B cell (primary cell): ENCODE results near the gene PIAS3. TPM values are rescaled to one million over a fixed set of nuclear protein-coding genes. Genes with fewer than 3 reads are reported as not detected.

Experiments
- ATAC-seq: fragments of 200-7000 bp; cut with Tn5 transposase; one replicate; pipeline ENCODE4 v1.10.0; 2021; ENCODE audit warnings: low read depth, mild to moderate bottlenecking, moderate number of reproducible peaks, moderate library complexity
- CTCF ChIA-PET: fragments of 350-600 bp; sonication (Branson Sonifier 250); formaldehyde crosslinking; loops from one replicate; lab custom pipeline; 2021; ENCODE audit warnings: antibody characterized with exemption, inconsistent platforms; lab: Charles Lee
- POLR2A ChIA-PET: fragments of 350-600 bp; sonication (Branson Sonifier 250); formaldehyde crosslinking; loops from one replicate; lab custom pipeline; 2021; ENCODE audit warnings: antibody characterized with exemption; lab: Charles Lee
- DNase-seq: peaks from one replicate; pipeline ENCODE4 v3.0.0; 2013
- H2AFZ ChIP-seq: 2 replicates; pipeline ENCODE4 v1.6.1; 2012; ENCODE audit warnings: mild to moderate bottlenecking, low read depth, low read length; ENCODE audit not compliant: insufficient read depth, poor library complexity, severe bottlenecking
- H3K27ac ChIP-seq, 2 donors: 1 replicate in 1 of 2; 2 replicates in 1 of 2; pipeline ENCODE4 v1.5.1; 2012 to 2013; ENCODE audit warnings: low read length in 2 of 2, mild to moderate bottlenecking in 2 of 2, moderate library complexity in 1 of 2
- H3K27me3 ChIP-seq, 4 experiments: fragments of 200-600 bp in 1 of 4; sonication (generic) in 1 of 4; replicated peaks in 1 of 4; 1 replicate in 2 of 4; 2 replicates in 2 of 4; pipeline versions ENCODE4 v1.6.1 to v1.7.0; 2013 to 2016; ENCODE audit warnings: low read length in 3 of 4, mild to moderate bottlenecking in 2 of 4, mixed read lengths in 1 of 4, moderate library complexity in 1 of 4; ENCODE audit not compliant: insufficient read depth in 4 of 4, control insufficient read depth in 3 of 4; ENCODE audit errors: control extremely low read depth in 1 of 4
- H3K36me3 ChIP-seq, 2 experiments: replicated peaks in 1 of 2; 1 replicate in 1 of 2; 2 replicates in 1 of 2; pipeline versions ENCODE4 v1.6.1 to v1.7.1; 2013; ENCODE audit warnings: low read length in 1 of 2; ENCODE audit not compliant: insufficient read depth in 2 of 2, control insufficient read depth in 1 of 2; ENCODE audit errors: control extremely low read depth in 1 of 2, extremely low read depth in 1 of 2
- H3K4me1 ChIP-seq, 2 donors: fragments of 200-600 bp in 1 of 2; sonication (generic) in 1 of 2; 1 replicate in 1 of 2; 2 replicates in 1 of 2; pipeline versions ENCODE4 v1.5.1 to v1.6.1; 2013 to 2017; ENCODE audit warnings: low read length in 2 of 2; ENCODE audit not compliant: control insufficient read depth in 2 of 2, insufficient read depth in 2 of 2
- H3K4me2 ChIP-seq: replicated peaks from 2 replicates; pipeline ENCODE3; 2012; ENCODE audit warnings: mild to moderate bottlenecking, low read depth, low read length; ENCODE audit not compliant: poor library complexity, severe bottlenecking
- H3K4me3 ChIP-seq, 5 experiments: fragments of 200-600 bp in 1 of 5; sonication (generic) in 1 of 5; 1 replicate in 3 of 5; 2 replicates in 2 of 5; pipeline versions ENCODE4 v1.5.1 to v1.7.0; 2011 to 2016; ENCODE audit warnings: low read length in 4 of 5, mild to moderate bottlenecking in 4 of 5, low read depth in 2 of 5, control low read depth in 1 of 5, moderate library complexity in 1 of 5; ENCODE audit not compliant: insufficient read depth in 1 of 5; ENCODE audit errors: control extremely low read depth in 1 of 5, extremely low read depth in 1 of 5
- H3K79me2 ChIP-seq: fragments of 200-600 bp; sonication (generic); one replicate; pipeline ENCODE4 v1.6.0; 2016; ENCODE audit warnings: low read length; ENCODE audit not compliant: control insufficient read depth, insufficient read depth
- H3K9ac ChIP-seq: fragments of 200-600 bp; sonication (generic); 2 replicates; pipeline ENCODE4 v1.6.1; 2017; ENCODE audit warnings: mild to moderate bottlenecking, low read length, moderate library complexity
- H3K9me3 ChIP-seq, 3 donors: one replicate each; pipeline versions ENCODE4 v1.6.1 to v1.7.1; 2013; ENCODE audit warnings: low read length in 2 of 3; ENCODE audit not compliant: control insufficient read depth in 2 of 3, insufficient read depth in 1 of 3; ENCODE audit errors: control extremely low read depth in 1 of 3
- H4K20me1 ChIP-seq: 2 replicates; pipeline ENCODE4 v1.6.0; 2012; ENCODE audit warnings: mild to moderate bottlenecking, low read length; ENCODE audit not compliant: insufficient read depth, control insufficient read depth, poor library complexity, severe bottlenecking
- H3K27ac Mint-ChIP-seq: one replicate; pipeline ENCODE4 v1.8.0; 2021; ENCODE audit warnings: mixed read lengths
- H3K27me3 Mint-ChIP-seq: one replicate; pipeline ENCODE4 v1.8.0; 2021; ENCODE audit warnings: mixed read lengths
- H3K4me1 Mint-ChIP-seq: one replicate; pipeline ENCODE4 v1.8.0; 2021; ENCODE audit warnings: mixed read lengths
- H3K4me3 Mint-ChIP-seq: one replicate; pipeline ENCODE4 v1.8.0; 2021; ENCODE audit warnings: mixed read lengths
- H3K9me3 Mint-ChIP-seq: one replicate; pipeline ENCODE4 v1.8.0; 2022; ENCODE audit warnings: mixed read lengths; ENCODE audit not compliant: insufficient read depth
- CTCF ChIP-seq: fragments of 200-600 bp; IDR thresholded peaks from one replicate; pipeline ENCODE4 v1.8.0; 2022; ENCODE audit warnings: antibody characterized with exemption, mild to moderate bottlenecking
- EZH2 ChIP-seq: IDR thresholded peaks from 2 replicates; pipeline ENCODE4 v1.6.1; 2012; ENCODE audit warnings: borderline replicate concordance, low read depth, mild to moderate bottlenecking, moderate library complexity, low read length; ENCODE audit not compliant: insufficient read depth, poor library complexity, severe bottlenecking
- WGBS: methylation state at CpG from one replicate; pipeline ENCODE4 v1.1.5; 2013; ENCODE audit warnings: missing lambda C conversion rate; ENCODE audit not compliant: insufficient coverage; 5-methylcytosine and 5-hydroxymethylcytosine counted together
- intact Hi-C: fragments of 100-400 bp; cut with micrococcal nuclease; formaldehyde crosslinking; loops from one replicate; pipeline ENCODE4 v1.10.0; 2022
- polyA plus RNA-seq: library from polyadenylated mRNA; depleted of rRNA; stranded (reverse); fragments of >200 nt; gene quantifications from 2 replicates; pipeline ENCODE4 v1.2.3, GENCODE V29; 2012
- total RNA-seq, 2 donors: library from RNA; stranded (reverse); fragments of 120-200 nt in 1 of 2; gene quantifications; 1 replicate in 1 of 2; 2 replicates in 1 of 2; pipeline versions ENCODE4 v1.2.3 to v1.2.4, GENCODE V29; 2013 to 2022

The PIAS3 gene
- total and polyA plus RNA-seq, 2 donors (not counting 1 experiment from before 2014, with no cell fraction given): 23.2 to 45.0 TPM

GRCh38 chr1:145858238-145858900 lies 512 bp downstream of the PIAS3 start:
- 1% methylated on average over 27 of the region's 35 CpGs for WGBS
- no peaks in the 10 kb centered on the region for H3K9me3 Mint-ChIP-seq
- Histone ChIP-seq H3K4me2 (peak overlapping the region; percentile 96), H3K9ac (peak overlapping the region; percentile 85), H3K79me2 (peaks cover 9% of the 10 kb centered on the region), H3K36me3 (peaks cover 0 to 27% of the 10 kb centered on the region in 2 experiments), H3K4me3 (peak overlapping the region; percentile 48 to 96 (median 93)), H2AFZ (peak overlapping the region; percentile 98), H4K20me1 (no peaks in the 10 kb centered on the region), H3K27ac (peak overlapping the region; percentile 57 to 72), H3K4me1 (peaks cover 9 to 14% of the 10 kb centered on the region in 2 donors), H3K27me3 (peaks cover 0 to 7% (median 1%) of the 10 kb centered on the region in 4 experiments), H3K9me3 (no peaks in the 10 kb centered on the region)
- peak overlapping the region; percentile 98 for H3K4me3 Mint-ChIP-seq
- peaks cover 11% of the 10 kb centered on the region for H3K4me1 Mint-ChIP-seq
- POLR2A ChIA-PET: interaction anchor here (0.5 to 4.0 kb wide), 22 partner anchors 8 to 1312 kb away, joined by 3 to 70 read pairs (median 8); partner anchors contain the start of genes ANKRD34A, ANKRD35, LIX1L and NUDT17
- intact Hi-C loops: loop anchor here (1.0 to 5.0 kb wide), 3 partner anchors 34 to 139 kb away; partner anchors contain the start of genes POLR3C, RBM8A, RNF115 and TXNIP
- H3K27me3 Mint-ChIP-seq: peaks cover 6% of the 10 kb centered on the region
- CTCF ChIA-PET: interaction anchor here (0.5 to 4.6 kb wide), 19 partner anchors 8 to 179 kb away, joined by 3 to 148 read pairs (median 6); partner anchors contain the start of genes ANKRD34A, ITGA10, NUDT17 and POLR3C
- TF ChIP-seq CTCF (no peak), EZH2 (no peak)
- ATAC-seq: peak; percentile 49
- DNase-seq: no peak
- H3K27ac Mint-ChIP-seq: peak overlapping the region; percentile 94

- intact Hi-C loops: loop anchor here (5.0 kb wide), 1 partner anchor 140 kb away; the partner anchor contains the start of gene TXNIP
- H3K9ac ChIP-seq: no peak overlapping the region
- Mint-ChIP-seq H3K9me3 (no peaks in the 10 kb centered on the region), H3K27ac (no peak overlapping the region), H3K27me3 (no peaks in the 10 kb centered on the region), H3K4me3 (no peak overlapping the region), H3K4me1 (peaks cover 11% of the 10 kb centered on the region)
- POLR2A ChIA-PET: interaction anchor here (0.6 to 4.0 kb wide), 4 partner anchors 11 to 78 kb away, joined by 3 to 70 read pairs (median 6); partner anchors contain the start of genes NUDT17 and RBM8A
- H3K27ac ChIP-seq: no peak overlapping the region
- H4K20me1 ChIP-seq: no peaks in the 10 kb centered on the region
- H3K4me1 ChIP-seq: peaks cover 9 to 14% of the 10 kb centered on the region in 2 donors
- WGBS: 100% methylated on average over 1 of the region's 4 CpGs
- H3K36me3 ChIP-seq: peaks cover 0 to 33% of the 10 kb centered on the region in 2 experiments
- H3K4me3 ChIP-seq: no peak overlapping the region
- no peaks in the 10 kb centered on the region for H3K27me3 ChIP-seq
- CTCF ChIA-PET: interaction anchor here (0.8 to 4.6 kb wide), 9 partner anchors 11 to 175 kb away, joined by 3 to 148 read pairs (median 4); partner anchors contain the start of gene NUDT17
- no peaks in the 10 kb centered on the region for H3K9me3 ChIP-seq
- peaks cover 9% of the 10 kb centered on the region for H3K79me2 ChIP-seq
- no peak for DNase-seq
- no peak overlapping the region for H3K4me2 ChIP-seq
- no peak overlapping the region for H2AFZ ChIP-seq
- ATAC-seq: no peak
- no peak for TF ChIP-seq CTCF
- TF ChIP-seq EZH2: no peak
Measured at GRCh38 chr1:145857170-145857569, 1.7 kb downstream of the PIAS3 start.
